Left colon (tissue), 2 donors: Measurements from ENCODE around the gene KDM4E. TPM values are rescaled to one million over a fixed set of nuclear protein-coding genes. Genes with fewer than 3 reads are reported as not detected.
"Not testable (repeated sequence)": the region's sequence is repeated elsewhere in the genome, so short reads cannot be mapped to it uniquely, and the experiment has no call there.

ENCODE experiments used
- ATAC-seq: fragments of 200-7000 bp; cut with Tn5 transposase; one replicate; pipeline ENCODE4 v1.9.1; 2020; ENCODE audit warnings: mild to moderate bottlenecking, moderate library complexity
- DNase-seq, 2 donors: peaks; one replicate each; pipeline ENCODE4 v3.0.0-alpha.2; 2020
- intact Hi-C, 2 donors: fragments of 100-400 bp; cut with DNase I in 1 of 2; cut with micrococcal nuclease in 1 of 2; formaldehyde crosslinking; loops; one replicate each; pipeline versions ENCODE4 v1.11.2 to v1.14.0; 2022; cut with DNase I, micrococcal nuclease
- total RNA-seq, 2 donors: library from RNA; stranded (reverse); fragmentation: NEBNext Ultra II Directional; extraction: Animal tissue kit (Norgen Biotek cat#: 25700); gene quantifications; one replicate each; pipeline ENCODE4 v1.2.1, GENCODE V29; 2021
- donor health status: DM: no; HTN: no; CAD: no.
- donor health status: DM: yes; HTN: yes; CAD: no.

Gene KDM4E
- total RNA-seq, 2 donors from 2014 or later, result not detected

- DNase-seq, result no peak
- intact Hi-C loops, result no loop called here
- no peak for ATAC-seq
Measured at GRCh38 chr11:95044010-95044409, 19.0 kb downstream of the KDM4E start.

GRCh38 chr11:95045812-95046211 is 20.8 kb downstream of the KDM4E start:
- DNase-seq (no peak), ATAC-seq (no peak)
- intact Hi-C loops, result no loop called here

- intact Hi-C loops, ATAC-seq, DNase-seq: not testable (repeated sequence)
Measured at GRCh38 chr11:95049122-95049521, 24.1 kb downstream of the KDM4E start, which contains the start of gene KDM4F. Gene KDM4F, plus strand, starts transcription at chr11:95049422.

GRCh38 chr11:95050595-95051202 is 25.6 kb downstream of the KDM4E start:
- intact Hi-C loops, result no loop called here
- ATAC-seq (no peak), DNase-seq (no peak)

- DNase-seq (no peak), ATAC-seq (no peak)
- intact Hi-C loops, result no loop called here
Measured at GRCh38 chr11:95054356-95054755, 29.3 kb downstream of the KDM4E start.

GRCh38 chr11:95055283-95055897 is 30.3 kb downstream of the KDM4E start:
- ATAC-seq (no peak), DNase-seq (no peak)
- intact Hi-C loops, result no loop called here

GRCh38 chr11:95057959-95058358 is 32.9 kb downstream of the KDM4E start:
- ATAC-seq (no peak), DNase-seq (no peak)
- intact Hi-C loops, result no loop called here

- no peak for ATAC-seq
- DNase-seq, result no peak
- intact Hi-C loops, result no loop called here
Measured at GRCh38 chr11:95058621-95059020, 33.6 kb downstream of the KDM4E start.

- no peak for ATAC-seq
- intact Hi-C loops, result no loop called here
- no peak for DNase-seq
Measured at GRCh38 chr11:95059046-95059445, 34.0 kb downstream of the KDM4E start.

GRCh38 chr11:95065336-95065735 is 40.3 kb downstream of the KDM4E start:
- ATAC-seq (no peak), DNase-seq (no peak)
- intact Hi-C loops, result loop anchor here in 1 of 2 donors (5.0 kb wide), 1 partner anchor 87 kb away; no protein-coding TSS in a partner anchor

- intact Hi-C loops, result loop anchor here in 1 of 2 donors (5.0 kb wide), 1 partner anchor 86 kb away; no protein-coding TSS in a partner anchor
- no peak for DNase-seq
- ATAC-seq, result peak; percentile 61
Measured at GRCh38 chr11:95066716-95067038, 41.6 kb downstream of the KDM4E start, which contains the start of gene SRSF8. Gene SRSF8, plus strand, starts transcription at chr11:95066919. Its CDS starts 308 bp downstream, at chr11:95067227.

- peak; percentile 76 for ATAC-seq
- intact Hi-C loops, result loop anchor here in 1 of 2 donors (5.0 kb wide), 1 partner anchor 85 kb away; no protein-coding TSS in a partner anchor
- DNase-seq, result peak; percentile 74 to 89
Measured at GRCh38 chr11:95067039-95067840, 42.2 kb downstream of the KDM4E start.

- intact Hi-C loops, result loop anchor here in 1 of 2 donors (5.0 kb wide), 1 partner anchor 84 kb away; no protein-coding TSS in a partner anchor
- ATAC-seq (peak; percentile 9), DNase-seq (no peak)
Measured at GRCh38 chr11:95067841-95068219, 42.8 kb downstream of the KDM4E start.

- intact Hi-C loops, result loop anchor here in 1 of 2 donors (5.0 kb wide), 1 partner anchor 84 kb away; no protein-coding TSS in a partner anchor
- DNase-seq, result peak; percentile 83 to 89
- peak; percentile 80 for ATAC-seq
Measured at GRCh38 chr11:95068549-95068948, 43.5 kb downstream of the KDM4E start.

- no peak for DNase-seq
- intact Hi-C loops, result loop anchor here in 1 of 2 donors (5.0 kb wide), 1 partner anchor 72 kb away; no protein-coding TSS in a partner anchor
- ATAC-seq, result no peak
Measured at GRCh38 chr11:95070471-95070870, 45.4 kb downstream of the KDM4E start.

GRCh38 chr11:95072948-95073347 is 47.9 kb downstream of the KDM4E start:
- DNase-seq, result no peak
- ATAC-seq, result no peak
- intact Hi-C loops, result loop anchor here in 1 of 2 donors (5.0 kb wide), 1 partner anchor 69 kb away; no protein-coding TSS in a partner anchor

- ATAC-seq, result peak; percentile 91
- DNase-seq, result peak; percentile 87
Measured at GRCh38 chr11:95074792-95075563, 49.9 kb downstream of the KDM4E start.

GRCh38 chr11:95076416-95076815 is 51.4 kb downstream of the KDM4E start:
- intact Hi-C loops, result no loop called here
- DNase-seq (no peak), ATAC-seq (peak; percentile 65)

More at GRCh38 chr11:95074792-95075563, 49.9 kb downstream of the KDM4E start:
- intact Hi-C loops, result loop anchor here in 1 of 2 donors (5.0 kb wide), 1 partner anchor 67 kb away; no protein-coding TSS in a partner anchor
